Suprapubic skin (tissue), 3 donors: ENCODE data around the gene TRAT1.

Experiments used
- CTCF ChIP-seq, 2 donors: fragments of 200-600 bp in 1 of 2; fragments of 450-650 bp in 1 of 2; sonication (generic) in 1 of 2; IDR thresholded peaks; one replicate each; pipeline ENCODE4 v1.5.1; 2016 to 2019; ENCODE audit warnings: antibody characterized with exemption in 2 of 2, mild to moderate bottlenecking in 1 of 2, moderate library complexity in 1 of 2
- POLR2A ChIP-seq, 2 donors: fragments of 450-650 bp; IDR thresholded peaks; one replicate each; pipeline ENCODE4 v1.6.1; 2017; ENCODE audit warnings: antibody characterized with exemption in 2 of 2, mild to moderate bottlenecking in 2 of 2, moderate library complexity in 2 of 2

- TF ChIP-seq POLR2A (IDR thresholded peaks at IDR 0.05) (no peak), CTCF (IDR thresholded peaks at IDR 0.05) (no peak)
Observed at GRCh38 chr3:108806316-108806715, 16.3 kb upstream of the TRAT1 start.
